A673 (cell line): ENCODE results near the gene MEOX2. TPM values are rescaled to one million over a fixed set of nuclear protein-coding genes. Genes with fewer than 3 reads are reported as not detected.

ENCODE experiments used
- BruUV-seq: library from RNA; stranded (reverse); fragments of 400-500 nt; replicated peaks from 2 replicates; lab custom pipeline; 2021; lab: Mats Ljungman, UMichigan
- CTCF ChIA-PET: fragments of 300-600 bp; sonication (Branson Sonifier 250); formaldehyde crosslinking; loops from one replicate; lab custom pipeline; 2022; ENCODE audit warnings: antibody characterized with exemption; lab: Charles Lee
- POLR2A ChIA-PET: fragments of 300-600 bp; sonication (Branson Sonifier 250); formaldehyde crosslinking; loops from one replicate; lab custom pipeline; 2022; ENCODE audit warnings: antibody characterized with exemption; ENCODE audit not compliant: low non-redundant PET; lab: Charles Lee
- DNase-seq: peaks from one replicate; pipeline ENCODE4 v3.0.0-alpha.2; 2015; ENCODE audit warnings: low spot score
- H3K27ac ChIP-seq: fragments of 200-600 bp; sonication (generic); 2 replicates; pipeline ENCODE4 v1.5.1; 2016; ENCODE audit warnings: mixed run types, low read depth, mild to moderate bottlenecking, mixed read lengths, antibody characterized with exemption, low read length; ENCODE audit not compliant: poor library complexity, severe bottlenecking
- H3K27me3 ChIP-seq: fragments of 200-600 bp; sonication (generic); replicated peaks from 2 replicates; pipeline ENCODE4 v1.6.1; 2017; ENCODE audit warnings: mixed run types, low read depth, mild to moderate bottlenecking, mixed read lengths, antibody characterized with exemption, low read length; ENCODE audit not compliant: insufficient read depth, poor library complexity
- H3K36me3 ChIP-seq: fragments of 200-600 bp; sonication (generic); 2 replicates; pipeline ENCODE4 v1.6.1; 2016; ENCODE audit warnings: mixed run types, mild to moderate bottlenecking, mixed read lengths, antibody characterized with exemption, low read length; ENCODE audit not compliant: insufficient read depth, poor library complexity, severe bottlenecking
- H3K4me1 ChIP-seq: fragments of 200-600 bp; sonication (generic); 2 replicates; pipeline ENCODE4 v1.6.1; 2017; ENCODE audit warnings: mixed run types, mild to moderate bottlenecking, mixed read lengths, antibody characterized with exemption, low read length; ENCODE audit not compliant: insufficient read depth, poor library complexity, severe bottlenecking
- H3K4me3 ChIP-seq: fragments of 200-600 bp; sonication (generic); 2 replicates; pipeline ENCODE4 v1.5.1; 2016; ENCODE audit warnings: low read depth, mixed run types, mild to moderate bottlenecking, mixed read lengths, low read length; ENCODE audit not compliant: poor library complexity, severe bottlenecking
- H3K9me3 ChIP-seq: fragments of 200-600 bp; sonication (generic); 2 replicates; pipeline ENCODE4 v1.6.1; 2016; ENCODE audit warnings: mixed run types, low read depth, mild to moderate bottlenecking, mixed read lengths, antibody characterized with exemption, low read length; ENCODE audit not compliant: poor library complexity, severe bottlenecking
- CTCF ChIP-seq: fragments of 300-800, 200-600 bp; sonication (generic); conservative IDR thresholded peaks from 2 replicates; pipeline ENCODE4 v1.5.1; 2017; ENCODE audit warnings: low read depth, mild to moderate bottlenecking, antibody characterized with exemption, low read length, moderate library complexity, mixed read lengths
- EZH2 ChIP-seq: fragments of 200-600 bp; sonication (generic); IDR thresholded peaks from 2 replicates; pipeline ENCODE4 v1.6.1; 2017; ENCODE audit warnings: borderline replicate concordance, low read depth, mild to moderate bottlenecking, mixed read lengths, antibody characterized with exemption, low read length; ENCODE audit not compliant: poor library complexity, severe bottlenecking
- intact Hi-C: fragments of 100-400 bp; cut with micrococcal nuclease; formaldehyde crosslinking; loops from one replicate; pipeline ENCODE4 v1.10.0; 2022; ENCODE audit not compliant: unreplicated experiment
- total RNA-seq: library from RNA; stranded (reverse); gene quantifications from 2 replicates; pipeline ENCODE4 v1.2.3, GENCODE V29; 2021

MEOX2 gene
- total RNA-seq, 1 experiment from 2014 or later = not detected

- DNase-seq = no peak
- intact Hi-C loops = no loop called here
- ChIA-PET CTCF (no interaction called here), POLR2A (no interaction called here)
- Histone ChIP-seq H3K27me3 (peaks cover 9% of the 10 kb centered on the region), H3K36me3 (no peaks in the 10 kb centered on the region), H3K9me3 (no peaks in the 10 kb centered on the region), H3K4me3 (no peak overlapping the region), H3K4me1 (no peaks in the 10 kb centered on the region), H3K27ac (no peak overlapping the region)
- TF ChIP-seq EZH2 (no peak), CTCF (no peak)
- no TSS peak for BruUV-seq
Measured at GRCh38 chr7:15669443-15670090, 16.9 kb downstream of the MEOX2 start.

GRCh38 chr7:15667991-15668390 is 18.5 kb downstream of the MEOX2 start:
- no TSS peak for BruUV-seq
- DNase-seq = no peak
- intact Hi-C loops = no loop called here
- Histone ChIP-seq H3K9me3 (no peaks in the 10 kb centered on the region), H3K36me3 (no peaks in the 10 kb centered on the region), H3K27ac (no peak overlapping the region), H3K27me3 (peaks cover 3% of the 10 kb centered on the region), H3K4me1 (no peaks in the 10 kb centered on the region), H3K4me3 (no peak overlapping the region)
- ChIA-PET CTCF (no interaction called here), POLR2A (no interaction called here)
- TF ChIP-seq EZH2 = no peak
- TF ChIP-seq CTCF = no peak

- TF ChIP-seq CTCF = no peak
- TF ChIP-seq EZH2 = no peak
- ChIA-PET POLR2A (no interaction called here), CTCF (no interaction called here)
- H3K27ac ChIP-seq = no peak overlapping the region
- no TSS peak for BruUV-seq
- no peak for DNase-seq
- H3K4me3 ChIP-seq = no peak overlapping the region
- H3K4me1 ChIP-seq = no peaks in the 10 kb centered on the region
- H3K27me3 ChIP-seq = peaks cover 13% of the 10 kb centered on the region
- H3K9me3 ChIP-seq = no peaks in the 10 kb centered on the region
- intact Hi-C loops = no loop called here
- H3K36me3 ChIP-seq = no peaks in the 10 kb centered on the region
Measured at GRCh38 chr7:15662451-15662850, 24.0 kb downstream of the MEOX2 start.
